GM18526 (cell line): ENCODE results near the gene SUPT6H.

Experiments used
- POLR2A ChIP-seq: IDR thresholded peaks from 3 replicates; pipeline ENCODE4 v1.6.1; 2011; ENCODE audit not compliant: insufficient read length; ENCODE audit errors: extremely low read depth

The SUPT6H gene

DNA sequence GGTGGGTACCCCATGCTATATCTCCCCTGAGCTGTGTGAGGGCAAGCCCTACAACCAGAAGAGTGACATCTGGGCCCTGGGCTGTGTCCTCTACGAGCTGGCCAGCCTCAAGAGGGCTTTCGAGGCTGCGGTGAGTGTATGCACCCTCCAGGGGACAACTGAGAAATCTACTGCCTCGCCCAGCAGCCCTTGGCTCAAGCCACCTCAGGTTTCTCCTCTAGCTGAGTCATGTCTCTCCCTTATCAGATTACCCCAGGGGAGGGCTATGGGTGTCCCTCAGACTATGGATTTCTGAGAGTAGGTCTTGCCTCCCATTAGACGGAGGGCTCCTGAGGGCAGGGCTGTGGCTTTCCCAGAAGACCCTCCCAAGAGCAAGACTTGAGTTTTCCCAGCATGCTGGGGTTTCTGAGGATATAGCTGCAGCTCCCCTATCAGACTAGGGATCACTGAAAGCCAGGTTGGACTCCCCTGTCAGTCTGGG, 73.3 kb downstream of the SUPT6H start:
- TF ChIP-seq POLR2A: no peak

DNA sequence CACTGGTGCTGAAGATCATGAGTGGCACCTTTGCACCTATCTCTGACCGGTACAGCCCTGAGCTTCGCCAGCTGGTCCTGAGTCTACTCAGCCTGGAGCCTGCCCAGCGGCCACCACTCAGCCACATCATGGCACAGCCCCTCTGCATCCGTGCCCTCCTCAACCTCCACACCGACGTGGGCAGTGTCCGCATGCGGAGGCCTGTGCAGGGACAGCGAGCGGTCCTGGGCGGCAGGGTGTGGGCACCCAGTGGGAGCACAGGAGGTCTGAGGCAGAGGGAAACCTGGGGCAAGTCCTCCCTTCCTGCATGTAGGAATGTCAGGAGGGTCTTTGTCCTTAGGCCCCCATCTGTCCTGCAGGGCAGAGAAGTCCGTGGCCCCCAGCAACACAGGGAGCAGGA, 75.3 kb downstream of the SUPT6H start:
- TF ChIP-seq POLR2A: no peak

DNA sequence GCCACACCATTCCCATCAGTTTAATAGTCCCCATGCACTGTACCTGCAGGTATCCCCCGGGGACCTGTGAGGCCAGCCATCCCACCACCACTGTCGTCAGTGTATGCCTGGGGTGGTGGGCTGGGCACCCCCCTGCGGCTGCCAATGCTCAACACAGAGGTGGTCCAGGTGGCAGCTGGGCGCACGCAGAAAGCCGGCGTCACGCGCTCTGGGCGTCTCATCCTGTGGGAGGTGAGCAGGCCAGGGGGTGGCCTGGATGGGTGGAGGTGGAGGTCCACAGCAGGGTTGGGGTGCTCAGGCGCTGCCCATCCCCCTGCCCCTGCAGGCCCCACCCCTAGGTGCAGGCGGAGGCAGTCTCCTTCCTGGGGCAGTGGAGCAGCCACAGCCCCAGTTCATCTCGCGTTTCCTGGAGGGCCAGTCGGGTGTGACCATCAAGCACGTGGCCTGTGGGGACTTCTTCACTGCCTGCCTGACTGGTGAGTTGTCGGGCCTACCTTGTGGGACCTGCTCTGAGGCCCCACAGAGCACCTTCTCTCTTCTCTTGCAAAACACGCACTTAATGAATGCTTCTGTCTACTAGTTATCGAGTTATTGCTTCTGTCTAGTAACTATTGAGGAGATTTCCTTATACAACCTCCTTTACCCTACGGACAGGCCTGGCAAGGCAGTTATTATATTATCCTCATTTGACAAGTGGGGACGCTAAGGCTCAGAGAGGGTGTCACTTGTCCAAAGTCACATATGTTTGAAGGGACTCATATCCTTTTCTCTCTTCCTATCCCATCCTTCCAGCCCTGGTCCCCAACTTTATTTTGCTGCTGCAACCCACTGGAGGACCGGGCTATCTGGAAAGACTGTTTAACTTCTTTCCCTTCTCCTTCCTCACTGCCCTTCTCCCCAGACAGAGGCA, 76.0 kb downstream of the SUPT6H start:
- TF ChIP-seq POLR2A: peak; percentile 73

DNA sequence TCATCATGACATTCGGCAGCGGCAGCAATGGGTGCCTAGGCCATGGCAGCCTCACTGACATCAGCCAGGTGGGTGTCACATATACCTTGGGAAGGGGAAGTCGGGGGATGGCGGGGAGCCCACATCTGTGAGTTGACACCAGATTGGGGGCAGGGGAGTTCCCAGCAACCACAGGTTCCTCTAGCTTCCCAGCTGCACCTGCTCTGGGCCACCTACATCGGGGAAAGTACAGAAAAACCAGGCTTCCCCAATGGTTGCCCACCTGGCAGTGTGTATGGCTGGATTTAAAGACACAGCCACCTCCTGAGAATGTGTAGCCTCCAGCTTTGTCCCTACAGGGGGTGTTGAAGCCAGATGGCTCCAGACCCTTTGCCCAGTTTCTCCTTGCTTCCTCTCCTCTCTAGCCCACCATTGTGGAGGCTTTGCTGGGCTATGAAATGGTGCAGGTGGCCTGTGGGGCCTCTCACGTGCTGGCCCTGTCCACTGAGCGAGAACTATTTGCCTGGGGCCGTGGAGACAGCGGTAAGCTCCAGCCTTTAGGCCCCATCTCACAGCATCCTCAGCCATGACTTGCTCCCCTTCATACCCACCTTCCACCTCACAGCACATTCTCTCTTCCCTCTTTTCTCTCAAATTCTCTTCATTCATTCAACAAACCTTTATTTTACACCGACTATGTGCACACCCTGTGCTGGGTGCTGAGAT, 76.8 kb downstream of the SUPT6H start:
- TF ChIP-seq POLR2A: peak; percentile 34

DNA sequence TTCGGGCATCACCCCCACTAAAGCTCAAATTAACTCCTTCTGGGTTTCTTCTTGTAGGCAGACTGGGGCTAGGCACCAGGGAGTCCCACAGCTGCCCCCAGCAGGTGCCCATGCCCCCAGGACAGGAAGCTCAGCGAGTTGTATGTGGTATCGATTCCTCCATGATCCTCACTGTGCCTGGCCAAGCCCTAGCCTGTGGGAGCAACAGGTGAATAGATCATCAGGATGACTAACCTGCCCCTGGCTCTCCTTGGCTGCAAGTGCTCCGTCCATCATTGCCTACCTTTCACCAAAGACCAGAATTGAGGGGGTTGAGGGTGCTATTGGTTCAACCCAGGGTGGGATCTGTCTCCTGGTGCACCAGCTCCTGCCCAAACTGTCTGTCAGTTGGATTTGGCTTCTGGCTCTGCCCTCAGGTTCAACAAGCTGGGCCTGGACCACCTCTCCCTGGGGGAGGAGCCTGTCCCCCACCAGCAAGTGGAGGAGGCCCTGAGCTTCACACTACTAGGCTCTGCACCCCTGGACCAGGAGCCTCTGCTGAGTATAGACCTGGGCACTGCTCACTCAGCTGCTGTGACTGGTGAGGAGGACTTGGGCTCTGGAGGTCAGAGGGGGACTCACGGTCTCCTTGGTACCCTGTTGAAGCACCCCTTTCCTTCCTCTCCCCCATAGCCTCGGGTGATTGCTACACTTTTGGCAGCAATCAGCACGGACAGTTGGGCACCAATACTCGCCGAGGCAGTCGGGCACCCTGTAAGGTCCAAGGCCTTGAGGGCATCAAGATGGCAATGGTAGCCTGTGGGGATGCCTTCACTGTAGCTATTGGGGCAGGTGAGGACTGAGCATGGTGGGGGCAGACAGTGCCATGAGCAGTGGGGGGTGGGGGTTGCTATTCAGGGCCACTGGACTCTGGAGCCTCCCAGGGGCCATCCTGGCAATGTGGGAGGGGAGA, 78.7 kb downstream of the SUPT6H start:
- no peak for TF ChIP-seq POLR2A

DNA sequence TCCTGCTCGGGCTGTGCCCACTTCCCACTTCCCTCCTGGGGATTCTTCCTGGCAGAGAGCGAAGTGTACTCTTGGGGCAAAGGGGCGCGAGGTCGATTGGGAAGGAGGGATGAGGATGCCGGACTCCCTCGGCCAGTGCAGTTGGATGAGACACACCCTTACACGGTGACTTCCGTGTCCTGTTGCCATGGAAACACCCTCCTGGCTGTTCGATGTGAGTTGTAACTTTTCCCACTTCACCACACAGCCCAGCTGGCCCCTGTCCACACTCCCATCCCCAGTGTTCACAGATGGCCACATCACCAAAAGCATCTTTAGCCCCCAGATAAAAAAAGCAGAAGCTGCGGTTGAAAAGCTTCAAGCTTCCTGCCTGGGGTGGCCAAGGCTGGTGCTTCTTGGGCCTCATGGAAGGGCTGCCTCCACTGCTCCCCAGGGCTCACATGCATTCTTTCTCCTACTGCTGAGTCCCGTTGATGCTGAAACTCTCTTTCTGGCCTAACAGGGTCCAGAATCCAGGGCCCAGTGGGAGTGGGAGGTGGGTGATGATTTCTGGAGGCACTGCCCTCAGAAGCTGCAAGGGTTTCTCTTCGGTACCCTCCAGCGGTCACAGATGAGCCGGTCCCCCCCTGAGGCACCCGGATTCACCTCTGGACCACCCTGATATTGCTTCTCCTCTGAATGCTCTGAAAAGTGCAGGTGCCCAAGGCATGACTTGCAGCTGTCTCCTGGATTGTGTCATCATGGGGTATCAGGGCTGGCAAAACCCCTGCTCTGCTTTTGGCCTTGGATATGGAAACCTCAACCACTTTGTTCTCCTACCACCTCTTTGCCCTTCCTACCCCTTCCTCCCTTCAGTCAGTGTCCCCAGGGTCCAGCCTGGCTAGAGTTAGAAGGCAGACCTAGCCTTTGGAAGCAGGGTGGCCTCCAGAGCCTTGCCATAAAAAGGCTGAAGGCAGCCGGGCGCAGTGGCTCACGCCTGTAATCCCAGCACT, 79.6 kb downstream of the SUPT6H start:
- TF ChIP-seq POLR2A: no peak

DNA sequence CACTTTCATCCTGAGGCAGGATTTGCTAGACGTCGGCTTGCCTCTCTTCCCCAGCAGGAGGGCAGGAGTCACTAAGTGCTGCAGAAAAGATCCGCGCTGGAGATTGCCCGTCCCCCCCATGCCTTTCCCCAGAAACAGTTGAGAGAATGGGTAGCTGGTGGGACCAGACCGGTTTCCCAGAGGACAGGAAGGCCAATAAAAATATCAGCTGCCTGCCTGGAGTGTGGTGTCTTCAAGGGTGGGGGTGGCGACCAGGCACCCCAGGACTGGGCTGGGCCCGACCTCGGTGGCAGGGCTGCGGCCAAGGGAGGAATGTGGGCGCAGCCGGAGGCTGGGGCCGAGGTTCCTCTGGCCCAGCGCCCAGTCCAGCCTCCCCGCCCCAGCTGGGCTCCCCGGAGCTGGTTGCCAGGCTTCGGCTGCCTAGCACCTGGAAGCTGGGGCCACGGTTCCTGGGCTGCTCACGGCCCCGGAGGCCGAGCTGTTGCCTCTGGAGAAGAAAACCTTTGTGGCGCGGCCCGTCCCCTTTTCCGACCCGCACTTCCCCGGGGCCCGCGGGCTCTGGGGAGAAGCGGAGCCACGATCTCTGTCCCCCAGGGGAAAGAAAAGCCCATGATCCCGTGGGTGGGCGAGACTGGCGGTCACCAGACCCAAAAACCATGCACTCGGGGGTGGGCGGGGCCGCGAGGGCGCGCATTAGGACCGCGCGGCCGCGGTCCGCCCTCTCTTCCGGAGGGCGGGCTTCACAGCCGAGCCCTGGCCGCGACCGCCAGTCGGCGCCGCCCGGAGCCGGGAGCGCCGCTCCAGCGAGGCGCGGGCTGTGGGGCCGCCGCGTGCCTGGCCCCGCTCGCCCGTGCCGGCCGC, 81.5 kb downstream of the SUPT6H start, which contains the start of gene TRAF4:
Gene TRAF4 (plus strand): TSS at position 769 of the 861 bp plus-strand sequence. CDS start 102 bp downstream, outside the sequence.
- peak; percentile 98 for TF ChIP-seq POLR2A

DNA sequence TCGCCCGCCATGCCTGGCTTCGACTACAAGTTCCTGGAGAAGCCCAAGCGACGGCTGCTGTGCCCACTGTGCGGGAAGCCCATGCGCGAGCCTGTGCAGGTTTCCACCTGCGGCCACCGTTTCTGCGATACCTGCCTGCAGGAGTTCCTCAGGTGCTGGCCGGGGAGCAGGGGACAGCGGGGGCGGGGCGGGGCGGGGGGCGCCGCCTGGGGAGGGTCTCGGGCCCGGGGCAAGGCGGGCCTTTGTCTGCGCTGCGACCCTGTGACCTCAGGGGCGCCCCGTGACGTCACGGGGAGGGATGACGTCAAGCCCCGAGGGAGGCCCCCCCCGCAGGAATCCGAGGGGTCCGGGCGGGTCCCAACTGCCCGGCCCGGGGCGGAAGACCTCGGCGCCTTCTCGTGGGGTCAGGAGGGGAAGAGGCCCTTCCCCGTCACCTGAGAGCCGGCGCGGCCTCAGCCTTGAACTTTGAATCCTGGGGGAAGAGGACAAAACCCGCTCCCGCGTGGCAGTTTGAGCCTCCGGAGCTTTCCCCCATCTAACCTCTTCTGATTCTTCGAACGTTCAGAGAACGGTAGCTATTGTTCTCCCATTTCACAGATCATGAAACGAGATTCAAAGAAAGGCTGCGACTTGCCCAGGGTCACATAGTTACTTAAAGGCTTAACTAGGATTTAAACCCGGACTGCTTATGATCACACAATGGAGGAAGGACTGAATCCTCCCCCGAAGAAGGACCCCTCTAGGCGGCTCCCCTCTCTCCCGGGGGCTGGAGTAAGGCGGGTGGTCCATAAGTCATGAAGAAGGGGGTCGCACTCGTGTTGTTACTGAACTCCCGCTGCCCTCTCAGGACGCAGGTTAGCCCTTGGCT, 82.3 kb downstream of the SUPT6H start:
- no peak for TF ChIP-seq POLR2A

DNA sequence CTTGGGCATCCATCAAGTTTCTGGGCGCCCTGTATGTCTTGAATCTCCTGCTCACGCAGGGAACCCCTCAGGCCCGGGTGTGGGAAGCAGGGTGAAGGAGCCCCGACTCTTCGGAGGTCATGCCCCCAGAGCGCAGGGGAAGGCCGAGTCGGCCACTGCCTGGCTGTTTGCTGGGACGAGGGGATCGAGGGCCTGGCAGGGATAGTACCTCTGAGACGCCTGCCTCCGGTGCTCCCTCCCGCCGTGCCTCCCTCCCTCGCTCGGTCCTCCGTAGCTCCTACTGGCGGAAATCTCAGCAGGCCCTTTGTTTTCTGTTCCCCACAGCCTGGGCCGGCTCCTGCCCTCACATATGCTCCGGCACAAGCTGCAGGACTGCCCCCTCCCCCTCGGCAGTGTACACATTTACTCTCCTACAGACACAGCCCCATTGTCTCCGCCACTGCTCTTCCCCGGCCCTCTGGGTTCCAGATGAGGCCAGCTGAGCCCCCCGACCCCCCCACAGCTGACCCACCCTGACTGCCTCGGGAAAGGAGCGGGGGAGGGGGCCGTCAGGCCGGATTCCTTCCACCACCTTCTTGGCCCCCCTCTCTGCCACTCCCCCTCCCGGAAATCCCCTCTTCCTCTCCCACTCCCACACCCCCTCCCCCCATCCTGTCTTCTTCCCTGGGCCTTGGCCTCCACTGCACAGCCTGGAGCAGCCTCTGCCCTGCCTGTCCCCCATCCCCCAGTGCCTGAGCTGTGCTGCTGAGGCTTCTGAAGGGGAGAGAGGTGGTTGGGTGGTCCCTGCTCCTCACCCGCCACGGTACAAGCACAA, 83.2 kb downstream of the SUPT6H start:
- no peak for TF ChIP-seq POLR2A

DNA sequence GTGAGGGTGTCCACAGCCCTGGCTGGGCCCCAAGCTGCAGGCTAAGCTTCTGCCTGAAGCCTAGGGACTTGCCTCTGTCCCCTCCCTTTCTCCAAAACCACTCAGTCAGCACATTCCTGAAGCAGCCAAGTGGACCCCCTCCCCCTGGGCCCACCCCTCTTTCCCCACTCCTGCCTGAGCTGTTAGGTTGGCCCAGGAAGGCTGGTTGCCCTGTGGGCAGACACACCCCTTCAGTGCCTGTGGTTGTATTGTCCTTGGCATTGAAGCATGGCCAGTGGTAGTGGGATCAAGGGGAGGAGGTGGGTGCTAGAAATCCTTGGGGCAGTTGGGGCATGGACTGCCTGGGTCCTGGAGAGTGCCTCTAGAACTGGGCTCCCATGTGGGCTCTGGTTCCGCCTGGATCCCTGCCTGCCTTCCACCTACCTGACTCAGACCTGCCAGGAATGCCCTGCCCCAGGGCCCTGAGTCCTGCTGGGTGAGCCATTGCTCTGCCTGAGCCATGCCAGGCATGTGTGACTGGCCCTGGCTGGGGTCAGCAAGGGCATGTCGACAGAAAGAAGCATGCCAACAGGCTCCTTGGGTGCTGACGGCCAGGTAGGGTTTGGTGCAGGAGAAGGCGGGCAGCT, 83.9 kb downstream of the SUPT6H start:
- no peak for TF ChIP-seq POLR2A

DNA sequence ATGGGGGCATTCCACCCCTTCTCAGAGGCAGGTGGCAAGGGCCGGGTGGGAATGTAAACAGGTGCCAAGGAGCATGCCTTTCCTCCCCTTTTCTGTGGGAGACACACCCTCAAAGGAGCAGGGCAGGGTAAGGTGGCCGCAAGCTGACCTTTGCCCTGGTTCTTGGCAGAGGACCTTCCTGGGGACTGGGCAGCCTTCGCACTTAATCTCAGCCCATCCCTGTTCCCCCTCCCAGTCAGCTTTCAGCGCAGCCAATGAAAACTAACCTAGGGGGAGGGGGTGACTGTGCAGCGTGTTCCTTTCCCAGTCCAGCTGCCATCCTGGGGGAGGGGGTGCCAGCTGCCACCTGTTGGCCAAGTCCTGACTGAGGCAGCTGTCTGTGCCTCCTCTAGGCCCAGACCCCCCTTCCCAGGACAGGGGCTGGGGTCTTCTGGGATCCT, 84.6 kb downstream of the SUPT6H start:
- peak; percentile 19 for TF ChIP-seq POLR2A
